Left lung (tissue), 10 donors: Measurements from ENCODE around the gene ALPP. TPM values are rescaled to one million over a fixed set of nuclear protein-coding genes. Genes with fewer than 3 reads are reported as not detected.
"Not testable (repeated sequence)": the region's sequence is repeated elsewhere in the genome, so short reads cannot be mapped to it uniquely, and the experiment has no call there.

Source experiments
- ATAC-seq: fragments of 200-7000 bp; cut with Tn5 transposase; one replicate; pipeline ENCODE4 v1.9.1; 2020; ENCODE audit warnings: moderate library complexity
- DNase-seq, 4 donors: peaks; one replicate each; pipeline ENCODE4 v3.0.0-alpha.2; 2013 to 2020
- H3K27ac ChIP-seq, 2 donors: fragments of 200-600 bp; sonication (generic) in 1 of 2; one replicate each; pipeline versions ENCODE4 v1.5.0 to v1.8.0; 2020 to 2021
- H3K27me3 ChIP-seq, 2 donors: fragments of 200-600 bp; sonication (generic) in 1 of 2; one replicate each; pipeline versions ENCODE4 v1.5.0 to v1.8.0; 2020 to 2021
- H3K36me3 ChIP-seq, 2 donors: fragments of 200-600 bp; sonication (generic) in 1 of 2; one replicate each; pipeline versions ENCODE4 v1.5.0 to v1.8.0; 2020 to 2021
- H3K4me1 ChIP-seq, 2 donors: fragments of 200-600 bp; one replicate each; pipeline ENCODE4 v1.8.0; 2021
- H3K4me3 ChIP-seq, 2 donors: fragments of 200-600 bp; sonication (generic) in 1 of 2; one replicate each; pipeline versions ENCODE4 v1.5.0 to v1.8.0; 2020 to 2021; ENCODE audit warnings: mild to moderate bottlenecking in 1 of 2
- H3K9me3 ChIP-seq, 2 donors: fragments of 200-600 bp; sonication (generic) in 1 of 2; one replicate each; pipeline versions ENCODE4 v1.5.0 to v1.8.0; 2020 to 2021
- CTCF ChIP-seq, 2 donors: fragments of 200-600 bp; sonication (generic) in 1 of 2; IDR thresholded peaks; one replicate each; pipeline versions ENCODE4 v1.5.0 to v1.8.0; 2021; ENCODE audit warnings: antibody characterized with exemption in 2 of 2
- intact Hi-C, 2 donors: fragments of 100-400 bp; cut with DNase I; formaldehyde crosslinking; loops; one replicate each; pipeline versions ENCODE4 v1.11.2 to v1.14.2; 2022
- polyA plus RNA-seq, 6 donors: library from polyadenylated mRNA; unstranded; fragments of 120-200 nt; gene quantifications; one replicate each; pipeline ENCODE4 v1.2.1, GENCODE V29; 2013; ENCODE audit not compliant: insufficient read length in 6 of 6
- total RNA-seq, 2 donors: library from RNA; stranded (reverse); fragmentation: NEBNext Ultra II Directional; extraction: Animal tissue kit (Norgen Biotek cat#: 25700); gene quantifications; one replicate each; pipeline ENCODE4 v1.2.1, GENCODE V29; 2021
- donor health status: DM: no; HTN: yes; CAD: no.
- donor health status: DM: no; HTN: no; CAD: no.

ALPP gene
- total and polyA plus RNA-seq, 8 donors: 0.07 to 14.1 (median 0.18) TPM; not detected in 3

GRCh38 chr2:232367591-232368233 lies 10.8 kb upstream of the ALPP start:
- intact Hi-C loops: no loop called here
- ATAC-seq: peak; percentile 24
- H3K9me3 ChIP-seq: no peaks in the 10 kb centered on the region
- H3K27ac ChIP-seq: no peak overlapping the region
- no peaks in the 10 kb centered on the region for H3K36me3 ChIP-seq
- no peaks in the 10 kb centered on the region for H3K27me3 ChIP-seq
- no peak for TF ChIP-seq CTCF (IDR thresholded peaks at IDR 0.05)
- DNase-seq: peak in 1 of 4 donors; percentile 76
- peaks cover 0 to 5% of the 10 kb centered on the region in 2 donors for H3K4me1 ChIP-seq
- no peak overlapping the region for H3K4me3 ChIP-seq

- Histone ChIP-seq H3K4me3 (no peak overlapping the region), H3K4me1 (peaks cover 0 to 5% of the 10 kb centered on the region in 2 donors), H3K36me3 (no peaks in the 10 kb centered on the region), H3K27me3 (no peaks in the 10 kb centered on the region), H3K9me3 (no peaks in the 10 kb centered on the region), H3K27ac (no peak overlapping the region)
- DNase-seq (no peak), ATAC-seq (no peak)
- no peak for TF ChIP-seq CTCF (IDR thresholded peaks at IDR 0.05)
- intact Hi-C loops: no loop called here
These were observed 10.2 kb upstream of the ALPP start for GRCh38 chr2:232368311-232368731.

- intact Hi-C loops: no loop called here
- no peaks in the 10 kb centered on the region for H3K4me1 ChIP-seq
- no peaks in the 10 kb centered on the region for H3K9me3 ChIP-seq
- TF ChIP-seq CTCF (IDR thresholded peaks at IDR 0.05): no peak
- DNase-seq (peak in 1 of 4 donors; percentile 30), ATAC-seq (no peak)
- H3K27me3 ChIP-seq: no peaks in the 10 kb centered on the region
- no peak overlapping the region for H3K4me3 ChIP-seq
- H3K36me3 ChIP-seq: no peaks in the 10 kb centered on the region
- no peak overlapping the region for H3K27ac ChIP-seq
These were observed 9.2 kb upstream of the ALPP start for GRCh38 chr2:232369126-232369951.

GRCh38 chr2:232370007-232370406 lies 8.5 kb upstream of the ALPP start:
- H3K36me3 ChIP-seq, H3K4me1 ChIP-seq, H3K4me3 ChIP-seq, H3K27me3 ChIP-seq, H3K9me3 ChIP-seq, H3K27ac ChIP-seq, intact Hi-C loops, ATAC-seq: not testable (repeated sequence)
- peak in 1 of 4 donors; percentile 15 for DNase-seq

- H3K9me3 ChIP-seq: no peaks in the 10 kb centered on the region
- H3K4me1 ChIP-seq: no peaks in the 10 kb centered on the region
- no peak overlapping the region for H3K4me3 ChIP-seq
- no peaks in the 10 kb centered on the region for H3K36me3 ChIP-seq
- DNase-seq (peak in 2 of 4 donors; percentile 0 to 10), ATAC-seq (no peak)
- no peaks in the 10 kb centered on the region for H3K27me3 ChIP-seq
- intact Hi-C loops: no loop called here
- no peak overlapping the region for H3K27ac ChIP-seq
- no peak for TF ChIP-seq CTCF (IDR thresholded peaks at IDR 0.05)
These were observed 6.0 kb upstream of the ALPP start for GRCh38 chr2:232372231-232373208.
